GM21529 (cell line): ENCODE measurements around the gene ZAP70.

Experiments used
- ATAC-seq: cut with Tn5 transposase; IDR thresholded peaks from one replicate; pipeline ENCODE4 v1.9.1; 2021; ENCODE audit not compliant: unreplicated experiment

ZAP70 gene

DNA sequence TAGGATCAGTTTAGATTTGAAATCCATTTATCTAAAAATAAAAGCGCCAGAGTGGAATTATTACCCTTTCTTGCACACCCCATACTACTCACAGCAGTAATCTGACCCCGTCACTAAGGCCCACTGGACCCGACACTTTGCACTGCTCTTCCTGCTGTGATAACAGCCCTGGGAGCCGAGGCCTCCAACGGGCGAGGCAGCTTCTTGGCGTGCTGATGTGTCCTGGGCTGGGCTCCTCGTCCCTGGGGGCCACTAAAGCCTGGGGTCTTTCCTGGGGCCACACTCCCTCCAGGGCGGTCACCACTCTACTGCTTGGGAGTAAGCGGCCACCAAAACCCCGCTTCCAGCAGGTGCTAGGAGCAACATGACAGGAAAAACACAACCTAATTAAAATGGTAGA lies 61.7 kb downstream of the ZAP70 start:
- ATAC-seq, result no peak

DNA sequence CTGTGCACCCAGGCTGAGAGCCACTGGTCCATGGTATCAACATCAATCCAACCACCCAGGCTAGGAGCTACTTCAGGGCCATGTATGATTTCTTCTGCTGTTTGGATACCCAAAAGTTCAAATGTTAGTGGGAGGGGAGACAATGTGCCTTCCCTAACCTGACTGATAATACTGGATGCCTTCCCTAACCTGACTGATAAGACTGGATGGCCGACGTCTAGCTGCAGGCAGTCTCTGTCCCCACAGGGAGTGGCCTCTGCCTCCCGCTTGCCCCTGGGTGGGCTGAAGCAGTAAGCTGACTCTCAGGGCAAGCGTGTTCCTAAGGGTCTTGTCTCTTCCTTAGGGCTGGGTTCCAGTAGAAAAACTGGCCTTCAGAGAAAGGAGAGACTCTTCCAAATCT lies 65.8 kb downstream of the ZAP70 start:
- ATAC-seq, result no peak

DNA sequence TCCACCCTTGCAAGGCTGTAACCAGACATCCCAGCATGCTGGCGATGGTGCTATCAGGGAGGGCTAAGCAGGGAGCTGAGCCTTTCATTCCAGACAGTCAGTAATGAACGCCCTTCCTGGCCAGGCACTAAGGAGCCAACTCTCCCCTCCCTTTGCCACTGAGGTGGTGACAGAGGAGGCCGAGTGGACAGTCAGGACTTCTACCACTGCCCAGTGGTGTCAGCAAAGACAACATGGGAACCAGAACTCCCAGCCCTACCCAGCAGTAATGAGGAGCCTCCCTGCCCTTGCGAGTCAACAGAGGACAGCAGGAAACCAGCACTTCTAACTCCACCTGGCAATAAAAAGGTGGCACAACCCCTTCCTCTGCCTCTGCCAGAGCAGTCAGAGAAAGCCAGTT lies 68.6 kb downstream of the ZAP70 start:
- no peak for ATAC-seq

DNA sequence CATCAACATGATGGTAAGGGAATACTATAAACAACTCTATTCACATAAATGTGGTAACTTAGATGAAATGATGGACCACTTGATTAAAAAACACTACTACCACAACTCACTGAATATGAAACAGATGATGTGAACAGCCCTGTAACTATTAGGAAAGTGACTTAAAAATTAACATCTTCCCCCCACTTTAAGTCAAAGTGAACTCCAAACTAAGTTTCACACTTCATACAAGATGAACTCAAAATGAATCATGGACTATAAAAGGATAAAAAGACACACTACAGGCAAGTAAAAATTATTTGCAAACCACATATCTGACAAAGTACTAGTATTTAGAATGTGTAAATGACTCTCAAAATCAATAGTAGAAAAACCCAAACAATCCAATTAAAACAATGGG lies 71.6 kb downstream of the ZAP70 start:
- no peak for ATAC-seq

DNA sequence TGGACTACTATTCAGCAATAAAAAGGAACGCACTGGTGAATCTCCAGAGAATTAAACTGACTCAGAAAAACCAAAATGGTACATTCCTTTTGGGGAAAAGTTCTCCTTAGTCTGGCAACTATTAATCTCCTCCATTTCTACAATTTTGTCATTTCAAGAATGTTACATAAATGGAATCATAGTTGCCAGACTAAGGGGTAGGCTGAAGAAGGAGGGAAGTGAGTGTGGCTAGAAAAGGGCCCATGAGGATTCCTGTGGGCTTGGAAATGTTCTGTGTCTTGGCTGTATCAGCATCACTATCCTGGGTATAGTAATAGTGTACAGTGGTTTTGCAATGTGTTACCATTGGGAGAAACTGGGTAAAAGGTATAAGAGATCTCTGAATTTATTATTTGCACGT lies 72.4 kb downstream of the ZAP70 start:
- ATAC-seq, result no peak

DNA sequence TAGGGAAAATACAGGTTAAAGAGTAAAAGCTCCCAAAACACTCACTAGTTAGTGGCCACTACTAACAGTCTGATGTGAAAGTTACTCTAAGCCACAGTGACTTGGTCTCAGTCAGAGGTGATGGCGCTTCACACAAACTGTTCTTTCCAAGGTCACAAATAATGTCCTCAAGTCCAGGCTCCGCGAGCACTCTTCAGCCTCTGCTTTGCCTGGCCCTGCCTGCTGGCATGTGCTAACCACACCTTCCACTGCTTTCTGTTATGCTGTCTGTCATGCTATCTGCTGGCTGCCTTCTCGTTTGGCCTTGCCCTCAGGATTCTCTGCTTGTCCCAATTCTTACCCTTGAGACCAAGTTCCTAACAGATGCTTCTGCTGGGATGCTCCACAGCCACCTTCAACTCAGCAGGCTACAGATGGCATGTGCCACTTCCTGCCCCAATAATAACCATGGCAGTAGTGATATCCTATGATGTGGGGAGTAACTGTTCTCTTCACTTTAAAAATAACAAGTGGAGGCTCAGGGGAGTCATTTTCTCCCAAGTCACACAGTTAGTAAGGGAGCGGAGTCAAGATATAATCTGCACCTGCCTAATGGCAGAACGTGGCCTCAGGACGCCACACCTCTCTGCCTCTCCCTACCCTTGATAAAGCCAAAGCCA lies 75.7 kb downstream of the ZAP70 start:
- no peak for ATAC-seq
